Adrenal gland (tissue), 12 donors: Measurements from ENCODE around the gene GDAP1L1. TPM values are rescaled to one million over a fixed set of nuclear protein-coding genes. Genes with fewer than 3 reads are reported as not detected.

Experiments
- DNase-seq, 7 donors: peaks; one replicate each; pipeline ENCODE4 v3.0.0-alpha.2; 2019 to 2020
- H3K27ac ChIP-seq, 5 donors: fragments of 200-600 bp; sonication (generic) in 4 of 5; 1 replicate in 3 of 5; 2 replicates in 2 of 5; pipeline versions ENCODE4 v1.5.1 to v1.8.0; 2016 to 2020; ENCODE audit warnings: mild to moderate bottlenecking in 1 of 5
- H3K27me3 ChIP-seq: fragments of 200-600 bp; 2 replicates; pipeline ENCODE4 v1.8.0; 2021
- H3K36me3 ChIP-seq, 2 donors: fragments of 200-600 bp; replicated peaks in 1 of 2; 1 replicate in 1 of 2; 2 replicates in 1 of 2; pipeline versions ENCODE4 v1.5.1 to v1.8.0; 2018 to 2022
- H3K4me1 ChIP-seq, 2 donors: fragments of 200-600 bp; replicated peaks in 1 of 2; 1 replicate in 1 of 2; 2 replicates in 1 of 2; pipeline versions ENCODE4 v1.5.1 to v1.8.0; 2018 to 2021
- H3K4me3 ChIP-seq, 4 donors: fragments of 200-600 bp; sonication (generic) in 3 of 4; one replicate each; pipeline ENCODE4 v1.5.1; 2016 to 2018
- H3K9me3 ChIP-seq, 3 donors: fragments of 200-600 bp; sonication (generic) in 1 of 3; replicated peaks in 1 of 3; 1 replicate in 2 of 3; 2 replicates in 1 of 3; pipeline versions ENCODE4 v1.5.1 to v1.8.0; 2016 to 2021
- POLR2A ChIP-seq, 2 donors: fragments of 450-650 bp; IDR thresholded peaks; one replicate each; pipeline ENCODE4 v1.6.1; 2017; ENCODE audit warnings: antibody characterized with exemption in 2 of 2, mild to moderate bottlenecking in 2 of 2, moderate library complexity in 1 of 2
- WGBS, 4 donors: extraction: QIAGEN DNeasy Blood & Tissue Kit in 2 of 4; methylation state at CpG; one replicate each; pipeline versions ENCODE4 v1.1.5 to v1.1.7; 2013 to 2017; 5-methylcytosine and 5-hydroxymethylcytosine counted together
- intact Hi-C, 2 donors: fragments of 100-400 bp; cut with DNase I; formaldehyde crosslinking; loops; one replicate each; pipeline versions ENCODE4 v1.14.1 to v1.15.0; 2022 to 2023
- polyA plus RNA-seq, 3 donors: library from polyadenylated mRNA; stranded (reverse); fragments of 200-250 nt in 2 of 3; fragments of 350-450 nt in 1 of 3; fragmentation: Illumina TruSeq in 1 of 3; extraction: RNeasy Lipid Tissue Mini Kit (QIAGEN cat#74804) in 1 of 3; gene quantifications; one replicate each; pipeline ENCODE4 v1.2.3, GENCODE V29; 2013 to 2014
- total RNA-seq, 9 donors: library from RNA; depleted of rRNA in 4 of 9; stranded (reverse); fragments of >200 nt in 4 of 9; fragments of 120-200 nt in 1 of 9; fragmentation: NEBNext Ultra II Directional in 1 of 9; extraction: Animal tissue kit (Norgen Biotek cat#: 25700) in 1 of 9; gene quantifications; one replicate each; pipeline versions ENCODE4 v1.1.0 to v1.2.4, GENCODE V29; 2013 to 2023
- TF ChIP-seq, protein P1 (sequence below), 6 experiments: fragments of 450-650 bp in 4 of 6; fragments of 200-600 bp in 2 of 6; sonication (generic) in 1 of 6; IDR thresholded peaks; 1 replicate in 5 of 6; 2 replicates in 1 of 6; pipeline versions ENCODE4 v1.5.1 to v1.8.0; 2016 to 2021; ENCODE audit warnings: antibody characterized with exemption in 6 of 6, mild to moderate bottlenecking in 2 of 6, moderate library complexity in 1 of 6
- donor health status: healthy with polysubstance abuse.
- donor health status: Bipolar disorder and iron deficiency.
- donor health status: DM: yes; HTN: yes; CAD: no.
- donor health status: DM: no; HTN: no; CAD: no.
- donor health status: DM: no; HTN: no; CAD: no.
- donor health status: DM: yes; HTN: yes; CAD: no.

GDAP1L1 gene
- total and polyA plus RNA-seq, 12 donors, result 0.51 to 8.0 (median 1.4) TPM

DNA sequence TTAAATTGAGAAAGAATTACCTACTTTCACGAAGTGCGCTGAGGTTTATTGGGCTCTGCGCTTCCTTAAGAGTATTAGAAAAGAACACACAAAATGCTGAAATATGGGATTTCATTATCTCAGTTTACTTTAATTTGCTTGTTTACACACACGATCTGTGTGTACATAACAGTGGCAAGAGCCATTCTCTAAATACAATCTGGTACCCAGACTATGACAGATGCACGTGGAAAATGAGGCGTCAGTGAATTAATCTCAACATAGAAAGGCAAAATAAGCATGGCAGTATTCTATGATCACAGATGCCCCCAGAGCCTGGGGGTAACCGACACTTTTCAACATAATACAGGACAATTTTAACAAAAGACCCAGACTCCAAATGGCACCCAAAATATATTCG lies 55.6 kb downstream of the GDAP1L1 start:
- intact Hi-C loops, result no loop called here
- Histone ChIP-seq H3K27me3 (no peaks in the 10 kb centered on the region), H3K36me3 (no peaks in the 10 kb centered on the region), H3K4me1 (peaks cover 8 to 16% of the 10 kb centered on the region in 2 donors), H3K9me3 (no peaks in the 10 kb centered on the region), H3K27ac (no peak overlapping the region), H3K4me3 (no peak overlapping the region)
- WGBS, 4 donors, result 90 to 97% (median 92%) methylated on average over 8 of the region's 8 CpGs
- no peak for DNase-seq
- TF ChIP-seq, protein P1, sequence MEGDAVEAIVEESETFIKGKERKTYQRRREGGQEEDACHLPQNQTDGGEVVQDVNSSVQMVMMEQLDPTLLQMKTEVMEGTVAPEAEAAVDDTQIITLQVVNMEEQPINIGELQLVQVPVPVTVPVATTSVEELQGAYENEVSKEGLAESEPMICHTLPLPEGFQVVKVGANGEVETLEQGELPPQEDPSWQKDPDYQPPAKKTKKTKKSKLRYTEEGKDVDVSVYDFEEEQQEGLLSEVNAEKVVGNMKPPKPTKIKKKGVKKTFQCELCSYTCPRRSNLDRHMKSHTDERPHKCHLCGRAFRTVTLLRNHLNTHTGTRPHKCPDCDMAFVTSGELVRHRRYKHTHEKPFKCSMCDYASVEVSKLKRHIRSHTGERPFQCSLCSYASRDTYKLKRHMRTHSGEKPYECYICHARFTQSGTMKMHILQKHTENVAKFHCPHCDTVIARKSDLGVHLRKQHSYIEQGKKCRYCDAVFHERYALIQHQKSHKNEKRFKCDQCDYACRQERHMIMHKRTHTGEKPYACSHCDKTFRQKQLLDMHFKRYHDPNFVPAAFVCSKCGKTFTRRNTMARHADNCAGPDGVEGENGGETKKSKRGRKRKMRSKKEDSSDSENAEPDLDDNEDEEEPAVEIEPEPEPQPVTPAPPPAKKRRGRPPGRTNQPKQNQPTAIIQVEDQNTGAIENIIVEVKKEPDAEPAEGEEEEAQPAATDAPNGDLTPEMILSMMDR (IDR thresholded peaks at IDR 0.05), result no peak
- no peak for TF ChIP-seq POLR2A (IDR thresholded peaks at IDR 0.05)

DNA sequence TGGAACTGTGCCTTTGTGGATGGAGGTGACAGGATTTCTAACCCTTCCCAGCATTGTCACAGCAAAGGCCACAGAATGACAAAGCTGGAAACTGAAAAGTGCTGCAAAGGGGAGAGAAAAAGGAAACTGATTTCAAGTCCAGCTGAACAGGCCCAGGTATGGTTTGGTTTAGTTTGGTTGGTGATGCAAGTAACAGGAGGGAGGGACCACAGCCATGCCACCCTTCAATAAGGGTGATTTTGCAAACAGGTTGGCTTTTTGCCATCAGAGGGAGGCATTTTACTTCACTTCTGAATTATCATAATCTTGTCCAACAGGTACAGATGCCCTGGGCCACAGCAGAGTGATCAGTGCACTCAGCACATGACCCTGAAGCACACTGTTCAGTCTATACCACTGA lies 57.3 kb downstream of the GDAP1L1 start:
- Histone ChIP-seq H3K27ac (peak overlapping the region in 1 of 5 donors; percentile 5), H3K9me3 (no peaks in the 10 kb centered on the region), H3K4me3 (no peak overlapping the region), H3K27me3 (no peaks in the 10 kb centered on the region), H3K4me1 (peaks cover 11 to 22% of the 10 kb centered on the region in 2 donors), H3K36me3 (no peaks in the 10 kb centered on the region)
- intact Hi-C loops, result no loop called here
- TF ChIP-seq POLR2A (IDR thresholded peaks at IDR 0.05), result no peak
- TF ChIP-seq, protein P1 (IDR thresholded peaks at IDR 0.05), result no peak
- no peak for DNase-seq

DNA sequence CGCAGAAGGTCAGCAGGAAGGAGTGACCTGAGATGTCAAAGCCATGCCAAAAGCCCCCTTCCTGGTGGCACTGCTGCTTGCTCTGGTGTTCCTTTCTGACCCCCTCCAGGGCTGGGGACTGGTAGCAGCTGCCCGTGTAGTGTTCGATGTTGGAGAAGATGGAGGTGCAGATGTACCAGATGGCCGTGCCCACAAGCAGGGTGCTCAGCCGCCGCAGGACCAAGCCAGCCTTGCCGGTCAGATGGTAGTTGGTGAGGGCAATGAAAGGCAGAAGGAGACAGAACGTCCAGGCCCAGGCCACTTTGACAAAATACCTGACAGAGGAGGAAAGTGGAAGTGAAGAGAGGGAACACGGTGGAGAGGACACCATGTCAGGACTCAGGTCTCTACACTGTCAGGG lies 59.8 kb downstream of the GDAP1L1 start:
- Histone ChIP-seq H3K36me3 (no peaks in the 10 kb centered on the region), H3K4me1 (peaks cover 21 to 33% of the 10 kb centered on the region in 2 donors), H3K9me3 (no peaks in the 10 kb centered on the region), H3K27me3 (no peaks in the 10 kb centered on the region), H3K27ac (no peak overlapping the region), H3K4me3 (no peak overlapping the region)
- intact Hi-C loops, result no loop called here
- DNase-seq, result no peak
- 86 to 94% (median 92%) methylated on average over 9 of the region's 9 CpGs for WGBS, 4 donors
- no peak for TF ChIP-seq POLR2A (IDR thresholded peaks at IDR 0.05)
- TF ChIP-seq, protein P1 (IDR thresholded peaks at IDR 0.05), result no peak

DNA sequence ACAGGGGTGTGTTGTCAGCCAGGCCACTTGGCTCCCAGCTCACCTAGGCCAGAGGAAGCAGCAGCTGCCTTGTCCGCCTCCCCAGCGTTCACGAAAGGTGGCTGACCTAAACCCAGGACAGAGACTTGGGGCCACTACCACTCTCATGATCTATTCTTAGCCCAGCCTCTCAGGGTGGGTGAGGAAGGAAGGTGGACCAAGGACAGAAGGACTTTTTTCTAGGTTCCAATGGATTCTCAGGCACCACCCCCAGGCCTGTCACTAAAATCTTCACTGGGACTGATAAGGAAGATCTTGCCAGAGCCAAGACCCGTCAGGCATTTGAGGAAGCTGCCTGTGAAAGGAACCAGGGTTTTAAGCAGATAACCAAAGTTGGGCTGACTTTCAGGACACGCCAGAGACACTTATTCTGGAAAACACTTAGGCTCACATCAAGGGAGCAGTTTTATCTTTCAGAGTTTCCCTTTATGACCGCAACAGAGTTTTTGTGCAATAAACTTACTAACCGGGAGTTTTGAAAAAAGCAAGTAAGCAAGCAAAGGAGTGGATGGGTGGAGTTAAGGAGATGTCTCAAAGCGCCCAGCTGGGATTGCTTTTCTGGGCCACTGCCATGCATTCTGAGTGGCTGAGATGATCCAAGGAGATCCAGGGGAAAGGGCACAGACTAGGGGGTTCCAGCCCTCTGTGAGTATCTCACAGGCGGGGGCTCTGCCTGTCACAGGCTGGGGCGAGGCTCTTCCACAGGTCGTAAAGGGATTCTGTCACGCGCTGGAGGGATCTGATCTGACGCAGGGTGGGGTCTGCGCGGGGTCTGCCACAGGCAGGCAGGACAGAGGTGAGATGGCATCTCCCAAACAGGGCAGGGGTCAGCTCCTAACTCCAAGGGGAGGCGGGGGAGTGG lies 62.9 kb downstream of the GDAP1L1 start:
- peak overlapping the region; percentile 5 to 86 (median 67) for H3K27ac ChIP-seq
- WGBS, 4 donors, result 11 to 26% (median 12%) methylated on average over 8 to 17 of the region's 17 CpGs
- H3K36me3 ChIP-seq, result no peaks in the 10 kb centered on the region
- H3K9me3 ChIP-seq, result no peaks in the 10 kb centered on the region
- peaks cover 16 to 23% of the 10 kb centered on the region in 2 donors for H3K4me1 ChIP-seq
- peak overlapping the region; percentile 67 to 95 (median 74) for H3K4me3 ChIP-seq
- no peaks in the 10 kb centered on the region for H3K27me3 ChIP-seq
- peak; percentile 41 to 73 (median 58) for DNase-seq
- intact Hi-C loops, result loop anchor here (2.0 to 5.0 kb wide), 3 partner anchors 93 to 198 kb away; no protein-coding TSS in a partner anchor
- no peak for TF ChIP-seq POLR2A (IDR thresholded peaks at IDR 0.05)
- TF ChIP-seq, protein P1 (IDR thresholded peaks at IDR 0.05), result no peak
